T-cell (primary cell): Measurements from ENCODE around the gene ATP4A. TPM values are rescaled to one million over a fixed set of nuclear protein-coding genes. Genes with fewer than 3 reads are reported as not detected.

Experiments
- ATAC-seq, 4 experiments: fragments of 200-7000 bp in 3 of 4; fragments of 150-1000 bp in 1 of 4; cut with Tn5 transposase; replicated peaks in 1 of 4; 1 replicate in 3 of 4; 2 replicates in 1 of 4; pipeline ENCODE4 v1.10.0; 2021; ENCODE audit warnings: moderate library complexity in 3 of 4, mild to moderate bottlenecking in 2 of 4, moderate number of reproducible peaks in 1 of 4
- CTCF ChIA-PET, 2 donors: fragments of 300-600 bp; sonication (Branson Sonifier 250); formaldehyde crosslinking; loops; one replicate each; lab custom pipeline; 2022; ENCODE audit warnings: antibody characterized with exemption in 2 of 2; lab: Charles Lee
- POLR2A ChIA-PET, 2 donors: fragments of 300-600 bp; sonication (Branson Sonifier 250); formaldehyde crosslinking; loops; one replicate each; lab custom pipeline; 2022; ENCODE audit warnings: antibody characterized with exemption in 2 of 2; lab: Charles Lee
- DNase-seq, 35 experiments: peaks; one replicate each; pipeline versions ENCODE4 v3.0.0 to v3.0.0-alpha.2; 2013 to 2023
- H3K27ac ChIP-seq: one replicate; pipeline ENCODE4 v1.5.1; 2013; ENCODE audit warnings: low read length
- H3K27me3 ChIP-seq, 2 experiments: replicated peaks in 1 of 2; 1 replicate in 1 of 2; 2 replicates in 1 of 2; pipeline versions ENCODE4 v1.6.1 to v1.7.0; 2013; ENCODE audit warnings: low read length in 1 of 2, mixed read lengths in 1 of 2; ENCODE audit not compliant: control insufficient read depth in 2 of 2, insufficient read depth in 2 of 2; ENCODE audit errors: extremely low read depth in 1 of 2
- H3K36me3 ChIP-seq, 2 donors: 1 replicate in 1 of 2; 2 replicates in 1 of 2; pipeline versions ENCODE4 v1.6.1 to v1.7.0; 2013; ENCODE audit warnings: low read length in 1 of 2; ENCODE audit not compliant: control insufficient read depth in 2 of 2, insufficient read depth in 1 of 2; ENCODE audit errors: extremely low read depth in 1 of 2
- H3K4me1 ChIP-seq, 2 experiments: 1 replicate in 1 of 2; 2 replicates in 1 of 2; pipeline versions ENCODE4 v1.6.1 to v1.7.0; 2013; ENCODE audit warnings: low read length in 2 of 2, mixed read lengths in 1 of 2; ENCODE audit not compliant: insufficient read depth in 2 of 2, control insufficient read depth in 1 of 2; ENCODE audit errors: extremely low read depth in 1 of 2
- H3K4me3 ChIP-seq, 2 donors: 1 replicate in 1 of 2; 2 replicates in 1 of 2; pipeline versions ENCODE4 v1.5.1 to v1.7.0; 2013; ENCODE audit warnings: mild to moderate bottlenecking in 2 of 2, low read length in 1 of 2, moderate library complexity in 1 of 2; ENCODE audit not compliant: control insufficient read depth in 1 of 2; ENCODE audit errors: extremely low read depth in 1 of 2
- H3K9me3 ChIP-seq: 2 replicates; pipeline ENCODE4 v1.7.0; 2013
- H3K27ac Mint-ChIP-seq, 2 donors: one replicate each; pipeline ENCODE4 v1.8.0; 2020 to 2021; ENCODE audit warnings: mild to moderate bottlenecking in 2 of 2, mixed read lengths in 2 of 2
- H3K27me3 Mint-ChIP-seq, 2 donors: one replicate each; pipeline ENCODE4 v1.8.0; 2021 to 2022; ENCODE audit warnings: mixed read lengths in 2 of 2
- H3K36me3 Mint-ChIP-seq: one replicate; pipeline ENCODE4 v1.8.0; 2021; ENCODE audit warnings: mixed read lengths
- H3K4me1 Mint-ChIP-seq, 3 donors: one replicate each; pipeline ENCODE4 v1.8.0; 2020 to 2022; ENCODE audit warnings: mixed read lengths in 3 of 3, mild to moderate bottlenecking in 1 of 3
- H3K4me3 Mint-ChIP-seq, 3 donors: one replicate each; pipeline ENCODE4 v1.8.0; 2020 to 2022; ENCODE audit warnings: mild to moderate bottlenecking in 3 of 3, mixed read lengths in 3 of 3, moderate library complexity in 3 of 3
- H3K9me3 Mint-ChIP-seq, 3 donors: one replicate each; pipeline ENCODE4 v1.8.0; 2020 to 2022; ENCODE audit warnings: mixed read lengths in 3 of 3
- WGBS: methylation state at CpG from one replicate; pipeline ENCODE4 v1.1.5; 2013; ENCODE audit warnings: missing lambda C conversion rate; ENCODE audit not compliant: insufficient coverage; 5-methylcytosine and 5-hydroxymethylcytosine counted together
- total RNA-seq, 35 experiments: library from RNA in 6 of 35; stranded (reverse) in 6 of 35; fragments of 120-200 nt in 1 of 35; gene quantifications; one replicate each; pipeline versions ENCODE4 v1.2.1 to v1.2.4 and lab custom pipeline; 2013 to 2026

ATP4A gene
- total RNA-seq, 5 donors from 2014 or later (not counting 1 experiment from before 2014, with no cell fraction given), result not detected

- no peaks in the 10 kb centered on the region for H3K27me3 ChIP-seq
- peaks cover 27 to 30% (median 28%) of the 10 kb centered on the region in 3 donors for H3K4me1 Mint-ChIP-seq
- H3K9me3 Mint-ChIP-seq, result no peaks in the 10 kb centered on the region
- H3K36me3 ChIP-seq, result peaks cover 3 to 7% of the 10 kb centered on the region in 2 donors
- no peaks in the 10 kb centered on the region for H3K9me3 ChIP-seq
- CTCF ChIA-PET, result no interaction called here
- POLR2A ChIA-PET, result interaction anchor here in 1 of 2 donors (0.5 kb wide), 1 partner anchor 110 kb away, joined by 13 read pairs; no protein-coding TSS in a partner anchor
- no peak overlapping the region for H3K4me3 ChIP-seq
- H3K36me3 Mint-ChIP-seq, result peaks cover 10% of the 10 kb centered on the region
- H3K27me3 Mint-ChIP-seq, result no peaks in the 10 kb centered on the region
- DNase-seq (no peak), ATAC-seq (no peak)
- no peak overlapping the region for H3K4me3 Mint-ChIP-seq
- H3K27ac Mint-ChIP-seq, result no peak overlapping the region
- H3K27ac ChIP-seq, result no peak overlapping the region
- WGBS, result 92% methylated on average over 15 of the region's 15 CpGs
- H3K4me1 ChIP-seq, result peaks cover 7 to 27% of the 10 kb centered on the region in 2 experiments
Observed at GRCh38 chr19:35549879-35550523, 13.5 kb downstream of the ATP4A start.

DNA sequence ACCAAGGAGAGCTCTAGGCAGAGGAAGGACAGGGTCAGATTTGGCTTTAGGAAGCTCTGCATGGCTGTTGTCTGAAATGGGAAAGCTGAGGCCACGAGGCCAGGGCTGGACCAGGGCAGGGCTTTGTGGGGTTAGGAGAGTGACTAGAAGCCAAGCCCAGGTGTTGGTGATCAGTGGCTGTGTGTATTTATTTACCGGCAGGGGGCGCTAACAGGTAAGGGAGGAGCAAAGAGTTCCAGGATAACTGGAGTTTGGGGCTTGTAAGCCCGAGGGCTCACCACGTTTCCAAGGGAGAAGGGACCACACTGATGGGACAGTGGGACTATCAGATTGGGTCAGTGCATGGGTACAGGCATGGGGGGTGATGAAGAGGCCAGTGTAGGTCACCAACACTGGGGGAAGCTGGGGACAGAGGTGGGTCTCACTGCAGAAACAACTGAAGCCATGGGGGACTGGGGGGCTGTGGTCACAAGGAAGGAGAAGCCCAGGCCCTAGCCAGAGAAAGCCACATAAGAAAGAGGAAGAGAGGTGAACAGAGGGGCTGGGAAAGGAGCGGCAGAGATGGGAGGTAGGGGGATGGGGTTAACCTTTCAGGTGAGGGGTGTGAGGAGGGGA is 14.2 kb downstream of the ATP4A start:
- Histone ChIP-seq H3K9me3 (no peaks in the 10 kb centered on the region), H3K36me3 (peaks cover 3 to 7% of the 10 kb centered on the region in 2 donors), H3K27me3 (no peaks in the 10 kb centered on the region), H3K27ac (no peak overlapping the region), H3K4me3 (no peak overlapping the region), H3K4me1 (peaks cover 10 to 35% of the 10 kb centered on the region in 2 experiments)
- peak overlapping the region in 1 of 3 donors; percentile 44 for H3K4me3 Mint-ChIP-seq
- H3K36me3 Mint-ChIP-seq, result peaks cover 10% of the 10 kb centered on the region
- peaks cover 34 to 37% (median 35%) of the 10 kb centered on the region in 3 donors for H3K4me1 Mint-ChIP-seq
- DNase-seq, result peak in 31 of 35 experiments; percentile 11 to 84 (median 46)
- no peaks in the 10 kb centered on the region for H3K9me3 Mint-ChIP-seq
- WGBS, result 33% methylated on average over 4 of the region's 6 CpGs
- CTCF ChIA-PET, result interaction anchor here in 1 of 2 donors (0.6 kb wide), 1 partner anchor 1113 kb away, joined by 3 read pairs; no protein-coding TSS in a partner anchor
- no peak for ATAC-seq
- no peak overlapping the region for H3K27ac Mint-ChIP-seq
- H3K27me3 Mint-ChIP-seq, result no peaks in the 10 kb centered on the region
- POLR2A ChIA-PET, result no interaction called here

DNA sequence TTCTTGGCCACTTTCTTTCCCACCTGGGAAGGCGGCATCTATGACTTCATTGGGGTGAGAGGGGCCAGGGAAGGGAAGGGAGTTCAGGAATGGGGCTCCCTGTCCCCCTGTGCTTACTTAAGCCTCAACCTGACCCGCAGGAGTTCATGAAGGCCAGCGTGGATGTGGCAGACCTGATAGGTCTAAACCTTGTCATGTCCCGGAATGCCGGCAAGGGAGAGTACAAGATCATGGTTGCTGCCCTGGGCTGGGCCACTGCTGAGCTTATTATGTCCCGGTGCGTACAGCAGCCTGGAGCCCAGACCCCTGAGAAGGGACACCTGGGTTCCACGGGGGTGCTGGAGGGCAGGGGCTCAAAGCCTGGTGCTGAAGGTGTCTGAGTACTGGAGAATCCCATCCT is 16.9 kb downstream of the ATP4A start:
- peaks cover 10 to 38% of the 10 kb centered on the region in 2 experiments for H3K4me1 ChIP-seq
- ChIA-PET POLR2A (no interaction called here), CTCF (no interaction called here)
- no peaks in the 10 kb centered on the region for H3K9me3 ChIP-seq
- peaks cover 3 to 7% of the 10 kb centered on the region in 2 donors for H3K36me3 ChIP-seq
- no peaks in the 10 kb centered on the region for H3K27me3 ChIP-seq
- Mint-ChIP-seq H3K4me1 (peaks cover 35 to 39% (median 39%) of the 10 kb centered on the region in 3 donors), H3K4me3 (peak overlapping the region; percentile 83 to 89 (median 84)), H3K36me3 (peaks cover 10% of the 10 kb centered on the region), H3K9me3 (no peaks in the 10 kb centered on the region), H3K27me3 (no peaks in the 10 kb centered on the region), H3K27ac (peak overlapping the region; percentile 69 to 78)
- WGBS, result 91% methylated on average over 6 of the region's 8 CpGs
- peak overlapping the region; percentile 67 for H3K27ac ChIP-seq
- no peak for DNase-seq
- H3K4me3 ChIP-seq, result peak overlapping the region; percentile 75 to 88
- ATAC-seq, result no peak

DNA sequence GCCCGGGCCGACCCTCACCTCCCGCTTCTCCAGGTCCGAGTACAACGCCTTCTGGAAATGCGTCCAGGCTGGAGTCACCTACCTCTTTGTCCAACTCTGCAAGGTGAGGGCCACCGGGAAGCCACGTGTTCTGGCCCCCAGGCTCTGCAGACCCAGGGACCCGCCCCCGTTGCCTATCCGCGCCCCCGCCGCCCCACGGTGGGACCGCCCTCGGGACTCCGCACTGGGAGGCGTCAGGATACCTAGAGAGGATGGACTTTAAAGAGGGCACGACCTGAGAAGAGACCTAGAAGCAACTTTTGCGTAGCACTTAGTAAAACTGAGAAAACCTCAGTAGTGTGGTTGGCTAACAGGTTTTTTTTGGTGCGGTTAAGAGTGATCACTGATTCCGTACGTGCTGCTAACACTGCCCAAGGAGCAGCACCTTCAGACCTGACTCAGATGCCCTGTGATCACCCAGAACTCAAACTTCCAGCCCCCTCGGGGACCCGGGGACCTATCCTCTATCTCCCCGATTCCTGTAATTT is 17.5 kb downstream of the ATP4A start:
- peaks cover 10 to 38% of the 10 kb centered on the region in 2 experiments for H3K4me1 ChIP-seq
- ChIA-PET POLR2A (no interaction called here), CTCF (no interaction called here)
- ATAC-seq (peak; percentile 43 to 62 (median 52)), DNase-seq (peak in 30 of 35 experiments; percentile 19 to 65 (median 33))
- H3K4me3 Mint-ChIP-seq, result peak overlapping the region; percentile 83 to 89 (median 84)
- no peaks in the 10 kb centered on the region for H3K9me3 ChIP-seq
- no peaks in the 10 kb centered on the region for H3K27me3 Mint-ChIP-seq
- peaks cover 35 to 39% (median 39%) of the 10 kb centered on the region in 3 donors for H3K4me1 Mint-ChIP-seq
- peaks cover 3 to 7% of the 10 kb centered on the region in 2 donors for H3K36me3 ChIP-seq
- H3K27ac ChIP-seq, result peak overlapping the region; percentile 67
- H3K27me3 ChIP-seq, result no peaks in the 10 kb centered on the region
- no peaks in the 10 kb centered on the region for H3K9me3 Mint-ChIP-seq
- under 1% methylated on average over 26 of the region's 27 CpGs for WGBS
- peak overlapping the region; percentile 69 to 78 for H3K27ac Mint-ChIP-seq
- peaks cover 9% of the 10 kb centered on the region for H3K36me3 Mint-ChIP-seq
- H3K4me3 ChIP-seq, result peak overlapping the region; percentile 75 to 88

GRCh38 chr19:35545001-35545854 is 18.2 kb downstream of the ATP4A start, which contains the start of gene TMEM147:
TSS of gene TMEM147 (plus strand) at chr19:35545626. CDS start at chr19:35545740, 114 bp downstream.
- WGBS, result under 1% methylated on average over 76 of the region's 85 CpGs
- POLR2A ChIA-PET, result no interaction called here

More at GRCh38 chr19:35545001-35545854, 18.2 kb downstream of the ATP4A start, which contains the start of gene TMEM147:
- H3K36me3 Mint-ChIP-seq, result peaks cover 8% of the 10 kb centered on the region
- H3K27ac Mint-ChIP-seq, result peak within 1 kb of the TSS; percentile 86 to 87
- DNase-seq, result peak; percentile 34 to 81 (median 64)
- H3K4me1 ChIP-seq, result peaks cover 10 to 38% of the 10 kb centered on the region in 2 experiments
- CTCF ChIA-PET, result interaction anchor here in 1 of 2 donors (0.6 kb wide), 1 partner anchor 320 kb away, joined by 3 read pairs; no protein-coding TSS in a partner anchor
- H3K9me3 ChIP-seq, result no peaks in the 10 kb centered on the region
- H3K36me3 ChIP-seq, result peaks cover 3 to 7% of the 10 kb centered on the region in 2 donors
- H3K9me3 Mint-ChIP-seq, result no peaks in the 10 kb centered on the region
- H3K27me3 Mint-ChIP-seq, result no peaks in the 10 kb centered on the region
- H3K4me1 Mint-ChIP-seq, result peaks cover 35 to 40% (median 39%) of the 10 kb centered on the region in 3 donors
- H3K27ac ChIP-seq, result peak within 1 kb of the TSS; percentile 88
- peak; percentile 90 to 92 (median 92) for ATAC-seq
- no peaks in the 10 kb centered on the region for H3K27me3 ChIP-seq
- peak within 1 kb of the TSS; percentile 75 to 88 for H3K4me3 ChIP-seq
- H3K4me3 Mint-ChIP-seq, result peak within 1 kb of the TSS; percentile 83 to 89 (median 84)
